GM12865 (cell line): Measurements from ENCODE around the gene PTGES2.
"Not testable (repeated sequence)": the region's sequence is repeated elsewhere in the genome, so short reads cannot be mapped to it uniquely, and the experiment has no call there.

Source experiments
- DNase-seq: peaks from one replicate; pipeline ENCODE4 v3.0.0; 2010; ENCODE audit warnings: low read depth
- H3K4me3 ChIP-seq: 2 replicates; pipeline ENCODE4 v1.5.1; 2011; ENCODE audit warnings: mild to moderate bottlenecking, low read depth, low read length, control low read depth
- CTCF ChIP-seq: IDR thresholded peaks from 2 replicates; pipeline ENCODE4 v1.5.1; 2011; ENCODE audit warnings: low read length, control low read depth, low read depth, inconsistent platforms; ENCODE audit not compliant: insufficient read depth; ENCODE audit errors: missing control alignments

Gene PTGES2

GRCh38 chr9:128114326-128115186, 13.0 kb downstream of the PTGES2 start:
- no peak overlapping the region for H3K4me3 ChIP-seq
- TF ChIP-seq CTCF: no peak
- no peak for DNase-seq

DNA sequence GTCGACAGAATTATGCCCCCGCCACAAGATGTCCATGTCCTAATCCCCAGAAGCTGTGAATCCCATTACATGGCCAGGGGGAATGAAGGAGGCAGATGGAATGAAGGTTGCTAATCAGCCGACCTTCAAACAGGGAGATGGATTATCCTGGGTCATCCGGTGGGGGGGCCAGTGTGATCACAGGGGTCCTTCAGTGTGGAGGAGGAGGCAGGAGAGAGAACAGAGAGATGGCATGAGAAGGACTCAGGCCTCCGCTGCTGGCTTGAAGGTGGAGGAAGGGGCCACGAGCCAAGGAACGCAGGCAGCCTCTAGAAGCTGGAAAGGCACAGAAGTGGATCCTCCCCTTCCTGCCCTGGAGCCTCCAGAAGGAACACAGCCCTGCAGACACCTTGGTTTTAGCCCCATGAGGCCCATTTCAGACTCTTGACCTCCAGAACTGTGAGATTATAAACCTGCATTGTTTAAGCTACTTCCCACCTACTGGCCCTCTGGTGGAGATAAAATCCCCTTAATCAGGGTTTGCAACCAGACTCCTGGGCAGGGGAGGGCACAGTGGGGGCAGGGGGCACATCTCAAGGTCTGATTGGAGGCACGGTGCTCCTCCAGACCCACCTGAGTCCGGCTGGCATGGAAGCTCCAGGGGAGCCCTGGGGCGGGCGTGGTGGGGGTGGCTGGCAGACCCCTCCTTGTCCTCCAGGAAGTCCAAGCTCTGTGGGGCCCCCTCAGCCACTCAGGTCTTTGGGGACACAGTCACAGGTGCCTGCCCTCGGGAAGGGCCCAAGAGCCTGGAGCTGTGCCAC, 13.8 kb downstream of the PTGES2 start:
- DNase-seq: no peak

DNA sequence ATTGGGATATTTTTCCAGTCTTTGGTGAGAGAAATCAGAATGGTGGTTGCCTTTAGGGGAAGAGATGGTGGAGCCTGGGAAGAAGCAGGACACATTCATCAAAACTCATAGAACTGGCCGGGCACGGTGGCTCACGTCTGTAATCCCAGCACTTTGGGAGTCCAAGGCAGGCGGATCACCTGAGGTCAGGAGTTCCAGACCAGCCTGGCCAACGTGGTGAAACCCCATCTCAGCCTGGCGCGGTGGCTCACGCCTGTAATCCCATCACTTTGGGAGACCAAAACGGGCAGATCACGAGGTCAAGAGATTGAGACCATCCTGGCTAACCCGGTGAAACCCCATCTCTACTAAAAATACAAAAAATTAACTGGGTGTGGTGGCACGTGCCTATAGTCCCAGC, 15.8 kb downstream of the PTGES2 start:
- H3K4me3 ChIP-seq, DNase-seq: not testable (repeated sequence)

More for the DNA sequence above, 13.8 kb downstream of the PTGES2 start:
- TF ChIP-seq CTCF: no peak
- no peak overlapping the region for H3K4me3 ChIP-seq

- DNase-seq: no peak
- no peak for TF ChIP-seq CTCF
- H3K4me3 ChIP-seq: no peak overlapping the region
These were observed 18.3 kb downstream of the PTGES2 start for GRCh38 chr9:128109050-128109709.

- DNase-seq: no peak
- H3K4me3 ChIP-seq: no peak overlapping the region
- no peak for TF ChIP-seq CTCF
These were observed 19.1 kb downstream of the PTGES2 start for GRCh38 chr9:128108269-128109049.

DNA sequence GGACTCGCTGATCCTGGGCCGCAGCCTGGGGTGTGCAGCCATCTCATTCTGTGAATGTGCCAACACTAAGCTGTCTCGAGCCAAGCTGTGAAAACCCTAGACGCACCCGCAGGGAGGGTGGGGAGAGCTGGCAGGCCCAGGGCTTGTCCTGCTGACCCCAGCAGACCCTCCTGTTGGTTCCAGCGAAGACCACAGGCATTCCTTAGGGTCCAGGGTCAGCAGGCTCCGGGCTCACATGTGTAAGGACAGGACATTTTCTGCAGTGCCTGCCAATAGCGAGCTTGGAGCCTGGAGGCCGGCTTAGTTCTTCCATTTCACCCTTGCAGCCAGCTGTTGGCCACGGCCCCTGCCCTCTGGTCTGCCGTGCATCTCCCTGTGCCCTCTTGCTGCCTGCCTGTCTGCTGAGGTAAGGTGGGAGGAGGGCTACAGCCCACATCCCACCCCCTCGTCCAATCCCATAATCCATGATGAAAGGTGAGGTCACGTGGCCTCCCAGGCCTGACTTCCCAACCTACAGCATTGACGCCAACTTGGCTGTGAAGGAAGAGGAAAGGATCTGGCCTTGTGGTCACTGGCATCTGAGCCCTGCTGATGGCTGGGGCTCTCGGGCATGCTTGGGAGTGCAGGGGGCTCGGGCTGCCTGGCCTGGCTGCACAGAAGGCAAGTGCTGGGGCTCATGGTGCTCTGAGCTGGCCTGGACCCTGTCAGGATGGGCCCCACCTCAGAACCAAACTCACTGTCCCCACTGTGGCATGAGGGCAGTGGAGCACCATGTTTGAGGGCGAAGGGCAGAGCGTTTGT, 19.9 kb downstream of the PTGES2 start:
- no peak for TF ChIP-seq CTCF
- H3K4me3 ChIP-seq: no peak overlapping the region
- no peak for DNase-seq
